MM.1S (cell line): ENCODE measurements around the gene ZFPM1.
"Not testable (repeated sequence)": the region's sequence is repeated elsewhere in the genome, so short reads cannot be mapped to it uniquely, and the experiment has no call there.

Source experiments
- DNase-seq: peaks from one replicate; pipeline ENCODE4 v3.0.0-alpha.2; 2015
- H2AFZ ChIP-seq: fragments of 300-600 bp; sonication (generic); 2 replicates; pipeline ENCODE4 v1.6.0; 2016; ENCODE audit warnings: antibody characterized with exemption, low read length
- H3F3A ChIP-seq: fragments of 300-600 bp; sonication (generic); 2 replicates; pipeline ENCODE4 v1.6.1; 2016; ENCODE audit warnings: mild to moderate bottlenecking, antibody characterized with exemption, low read length, moderate library complexity, mixed read lengths; ENCODE audit not compliant: insufficient read depth
- H3K27ac ChIP-seq: fragments of 300-600 bp; sonication (generic); 2 replicates; pipeline ENCODE4 v1.5.1; 2016; ENCODE audit warnings: mild to moderate bottlenecking, low read length
- H3K27me3 ChIP-seq: fragments of 300-600 bp; sonication (generic); replicated peaks from 2 replicates; pipeline ENCODE4 v1.6.0; 2016; ENCODE audit warnings: low read length; ENCODE audit not compliant: insufficient read depth
- H3K36me3 ChIP-seq: fragments of 300-600 bp; sonication (generic); replicated peaks from 2 replicates; pipeline ENCODE4 v1.6.1; 2016; ENCODE audit warnings: mild to moderate bottlenecking, low read length, mixed read lengths; ENCODE audit not compliant: insufficient read depth
- H3K4me1 ChIP-seq: fragments of 300-600 bp; sonication (generic); 2 replicates; pipeline ENCODE4 v1.6.1; 2016; ENCODE audit warnings: low read length, mixed read lengths
- H3K4me2 ChIP-seq: fragments of 300-600 bp; sonication (generic); 2 replicates; pipeline ENCODE4 v1.6.0; 2016; ENCODE audit warnings: low read depth, low read length
- H3K4me3 ChIP-seq: fragments of 300-600 bp; sonication (generic); 2 replicates; pipeline ENCODE4 v1.5.1; 2016; ENCODE audit warnings: low read length, mixed read lengths
- H3K79me2 ChIP-seq: fragments of 300-600 bp; sonication (generic); 2 replicates; pipeline ENCODE4 v1.6.1; 2016; ENCODE audit warnings: mixed run types, low read length, mixed read lengths
- H3K9ac ChIP-seq: fragments of 300-600 bp; sonication (generic); 2 replicates; pipeline ENCODE4 v1.6.1; 2016; ENCODE audit warnings: low read length, mixed read lengths
- H3K9me2 ChIP-seq: fragments of 300-600 bp; sonication (generic); replicated peaks from 2 replicates; pipeline ENCODE4 v1.6.1; 2016; ENCODE audit warnings: mild to moderate bottlenecking, low read length, mixed read lengths; ENCODE audit not compliant: insufficient read depth
- H3K9me3 ChIP-seq: fragments of 300-600 bp; sonication (generic); replicated peaks from 2 replicates; pipeline ENCODE4 v1.6.1; 2016; ENCODE audit warnings: mild to moderate bottlenecking, low read length, mixed read lengths; ENCODE audit not compliant: insufficient read depth
- H4K20me1 ChIP-seq: fragments of 300-600 bp; sonication (generic); 2 replicates; pipeline ENCODE4 v1.6.1; 2016; ENCODE audit warnings: mild to moderate bottlenecking, low read length, moderate library complexity, mixed read lengths; ENCODE audit not compliant: insufficient read depth
- CTCF ChIP-seq: fragments of 300-600 bp; sonication (generic); IDR thresholded peaks from 2 replicates; pipeline ENCODE4 v1.5.1; 2016; ENCODE audit warnings: antibody characterized with exemption, low read length, mixed read lengths
- EZH2 ChIP-seq: fragments of 300-600 bp; sonication (generic); optimal IDR thresholded peaks from 2 replicates; pipeline ENCODE3; 2017; ENCODE audit warnings: low read depth, mild to moderate bottlenecking, antibody characterized with exemption, low read length, mixed read lengths
- EZH2phosphoT487 ChIP-seq: fragments of 300-600 bp; sonication (generic); IDR thresholded peaks from 2 replicates; pipeline ENCODE4 v1.6.1; 2018; ENCODE audit warnings: antibody characterized with exemption, low read length

The ZFPM1 gene

GRCh38 chr16:88484505-88485365 is 31.7 kb downstream of the ZFPM1 start:
- Histone ChIP-seq H3K9me2 (no peaks in the 10 kb centered on the region), H4K20me1 (no peaks in the 10 kb centered on the region), H3K9me3 (no peaks in the 10 kb centered on the region), H3K27me3 (no peaks in the 10 kb centered on the region), H2AFZ (no peak overlapping the region), H3K9ac (no peak overlapping the region), H3K27ac (no peak overlapping the region), H3K4me1 (no peaks in the 10 kb centered on the region), H3K4me2 (no peak overlapping the region), H3K36me3 (no peaks in the 10 kb centered on the region), H3K4me3 (no peak overlapping the region), H3K79me2 (no peaks in the 10 kb centered on the region), H3F3A (no peaks in the 10 kb centered on the region)
- DNase-seq, result no peak
- TF ChIP-seq EZH2phosphoT487 (no peak), EZH2 (no peak), CTCF (no peak)

GRCh38 chr16:88485366-88485741 is 32.3 kb downstream of the ZFPM1 start:
- H3K4me2 ChIP-seq, DNase-seq, H3K9me2 ChIP-seq, H3K79me2 ChIP-seq, H3K9ac ChIP-seq, H3F3A ChIP-seq, H2AFZ ChIP-seq, H3K36me3 ChIP-seq, H3K4me3 ChIP-seq, H4K20me1 ChIP-seq, H3K9me3 ChIP-seq, H3K4me1 ChIP-seq, H3K27ac ChIP-seq, H3K27me3 ChIP-seq: not testable (repeated sequence)

- H3F3A ChIP-seq, result no peaks in the 10 kb centered on the region
- TF ChIP-seq EZH2phosphoT487, result no peak
- no peak for TF ChIP-seq CTCF
- TF ChIP-seq EZH2, result no peak
- no peak overlapping the region for H3K27ac ChIP-seq
- H4K20me1 ChIP-seq, result no peaks in the 10 kb centered on the region
- no peak overlapping the region for H2AFZ ChIP-seq
- H3K4me1 ChIP-seq, result no peaks in the 10 kb centered on the region
- H3K9me3 ChIP-seq, result no peaks in the 10 kb centered on the region
- no peak for DNase-seq
- H3K27me3 ChIP-seq, result no peaks in the 10 kb centered on the region
- H3K9me2 ChIP-seq, result no peaks in the 10 kb centered on the region
- H3K36me3 ChIP-seq, result no peaks in the 10 kb centered on the region
- no peak overlapping the region for H3K4me3 ChIP-seq
- no peaks in the 10 kb centered on the region for H3K79me2 ChIP-seq
- no peak overlapping the region for H3K9ac ChIP-seq
- no peak overlapping the region for H3K4me2 ChIP-seq
Measured at GRCh38 chr16:88486398-88487123, 33.5 kb downstream of the ZFPM1 start.

- Histone ChIP-seq H3K9me2 (no peaks in the 10 kb centered on the region), H3K9ac (no peak overlapping the region), H4K20me1 (no peaks in the 10 kb centered on the region), H3K36me3 (no peaks in the 10 kb centered on the region), H3K4me1 (no peaks in the 10 kb centered on the region), H2AFZ (no peak overlapping the region), H3K4me2 (no peak overlapping the region), H3F3A (no peaks in the 10 kb centered on the region), H3K27ac (no peak overlapping the region), H3K79me2 (no peaks in the 10 kb centered on the region), H3K9me3 (no peaks in the 10 kb centered on the region), H3K27me3 (no peaks in the 10 kb centered on the region), H3K4me3 (no peak overlapping the region)
- TF ChIP-seq CTCF, result no peak
- TF ChIP-seq EZH2phosphoT487, result no peak
- TF ChIP-seq EZH2, result no peak
- DNase-seq, result no peak
Measured at GRCh38 chr16:88487124-88487432, 34.0 kb downstream of the ZFPM1 start.
